ENCODE results near the gene RASGRP1.

GRCh38 chr15:38593524-38593923 lies 28.9 kb upstream of the RASGRP1 start:
- TF ChIP-seq CTCF (IDR thresholded peaks at IDR 0.05) (no peak), POLR2A (IDR thresholded peaks at IDR 0.05) (no peak)
